PC-9 (cell line): Measurements from ENCODE around the gene PARP4.

ENCODE experiments used
- EZH2 ChIP-seq: fragments of 200-600 bp; sonication (generic); IDR thresholded peaks from 2 replicates; pipeline ENCODE4 v1.8.0; 2017; ENCODE audit warnings: antibody characterized with exemption, low read depth
- TF ChIP-seq, protein P1 (sequence below): fragments of 200-600 bp; sonication (generic); conservative IDR thresholded peaks from 2 replicates; pipeline ENCODE4 v1.6.1; 2017; ENCODE audit warnings: mixed run types, antibody characterized with exemption, mild to moderate bottlenecking, moderate library complexity

DNA sequence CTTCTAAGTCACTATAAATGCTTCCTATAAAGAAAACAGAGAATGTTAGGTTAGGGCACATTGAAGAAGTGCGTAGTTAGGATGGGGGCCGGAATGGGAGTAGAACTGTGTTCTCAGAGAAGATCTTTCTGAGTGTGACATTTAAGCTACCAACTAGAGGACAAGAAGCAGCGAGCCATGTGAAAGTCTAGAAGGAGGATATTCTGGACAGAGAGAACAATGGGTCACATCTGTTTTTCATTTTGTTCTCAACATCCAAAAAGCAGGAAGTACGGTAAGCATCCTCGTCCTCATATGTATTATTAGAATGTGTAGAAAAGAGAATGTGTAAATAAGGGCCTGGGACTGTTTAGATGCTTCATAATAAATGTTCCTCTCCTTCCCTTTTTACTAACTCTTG lies 44.5 kb upstream of the PARP4 start:
- TF ChIP-seq, protein P1, sequence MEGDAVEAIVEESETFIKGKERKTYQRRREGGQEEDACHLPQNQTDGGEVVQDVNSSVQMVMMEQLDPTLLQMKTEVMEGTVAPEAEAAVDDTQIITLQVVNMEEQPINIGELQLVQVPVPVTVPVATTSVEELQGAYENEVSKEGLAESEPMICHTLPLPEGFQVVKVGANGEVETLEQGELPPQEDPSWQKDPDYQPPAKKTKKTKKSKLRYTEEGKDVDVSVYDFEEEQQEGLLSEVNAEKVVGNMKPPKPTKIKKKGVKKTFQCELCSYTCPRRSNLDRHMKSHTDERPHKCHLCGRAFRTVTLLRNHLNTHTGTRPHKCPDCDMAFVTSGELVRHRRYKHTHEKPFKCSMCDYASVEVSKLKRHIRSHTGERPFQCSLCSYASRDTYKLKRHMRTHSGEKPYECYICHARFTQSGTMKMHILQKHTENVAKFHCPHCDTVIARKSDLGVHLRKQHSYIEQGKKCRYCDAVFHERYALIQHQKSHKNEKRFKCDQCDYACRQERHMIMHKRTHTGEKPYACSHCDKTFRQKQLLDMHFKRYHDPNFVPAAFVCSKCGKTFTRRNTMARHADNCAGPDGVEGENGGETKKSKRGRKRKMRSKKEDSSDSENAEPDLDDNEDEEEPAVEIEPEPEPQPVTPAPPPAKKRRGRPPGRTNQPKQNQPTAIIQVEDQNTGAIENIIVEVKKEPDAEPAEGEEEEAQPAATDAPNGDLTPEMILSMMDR = no peak
- TF ChIP-seq EZH2 = no peak
